ENCODE data around the gene ZNF750.

Gene ZNF750

GRCh38 chr17:82832881-82833475 lies 6.8 kb downstream of the ZNF750 start:
- in situ Hi-C loops (cut with HindIII; ENCODE audit: low sequenced_read_pairs) = no loop called here
- DNase-seq (ENCODE audit: low read depth, low spot score) = no peak
- TF ChIP-seq CTCF (IDR thresholded peaks at IDR 0.05; ENCODE audit: low read depth, low read length) = no peak
- H3K4me3 ChIP-seq (ENCODE audit: low read depth, low read length) = no peak overlapping the region

GRCh38 chr17:82832411-82832810 lies 7.4 kb downstream of the ZNF750 start:
- H3K4me3 ChIP-seq (ENCODE audit: low read depth, low read length) = no peak overlapping the region
- no peak for TF ChIP-seq CTCF (IDR thresholded peaks at IDR 0.05; ENCODE audit: low read depth, low read length)
- in situ Hi-C loops (cut with HindIII; ENCODE audit: low sequenced_read_pairs) = no loop called here

GRCh38 chr17:82831818-82832200 lies 8.0 kb downstream of the ZNF750 start:
- in situ Hi-C loops (cut with HindIII; ENCODE audit: low sequenced_read_pairs) = no loop called here
- TF ChIP-seq CTCF (IDR thresholded peaks at IDR 0.05; ENCODE audit: low read depth, low read length) = no peak

More at GRCh38 chr17:82832411-82832810, 7.4 kb downstream of the ZNF750 start:
- no peak for DNase-seq (ENCODE audit: low read depth, low spot score)

GRCh38 chr17:82831041-82831817 lies 8.6 kb downstream of the ZNF750 start:
- no peak overlapping the region for H3K4me3 ChIP-seq (ENCODE audit: low read depth, low read length)
- DNase-seq (ENCODE audit: low read depth, low spot score) = no peak
- no peak for TF ChIP-seq CTCF (IDR thresholded peaks at IDR 0.05; ENCODE audit: low read depth, low read length)
- in situ Hi-C loops (cut with HindIII; ENCODE audit: low sequenced_read_pairs) = no loop called here

More at GRCh38 chr17:82831818-82832200, 8.0 kb downstream of the ZNF750 start:
- DNase-seq (ENCODE audit: low read depth, low spot score) = no peak
- H3K4me3 ChIP-seq (ENCODE audit: low read depth, low read length) = no peak overlapping the region

- no peak for TF ChIP-seq CTCF (IDR thresholded peaks at IDR 0.05; ENCODE audit: low read depth, low read length)
- H3K4me3 ChIP-seq (ENCODE audit: low read depth, low read length) = no peak overlapping the region
- no peak for DNase-seq (ENCODE audit: low read depth, low spot score)
- in situ Hi-C loops (cut with HindIII; ENCODE audit: low sequenced_read_pairs) = no loop called here
Measured at GRCh38 chr17:82830249-82830661, 9.6 kb downstream of the ZNF750 start.

- in situ Hi-C loops (cut with HindIII; ENCODE audit: low sequenced_read_pairs) = no loop called here
- DNase-seq (ENCODE audit: low read depth, low spot score) = no peak
- no peak for TF ChIP-seq CTCF (IDR thresholded peaks at IDR 0.05; ENCODE audit: low read depth, low read length)
- no peak overlapping the region for H3K4me3 ChIP-seq (ENCODE audit: low read depth, low read length)
Measured at GRCh38 chr17:82828875-82829487, 10.8 kb downstream of the ZNF750 start.

All from astrocyte of the spinal cord (primary cell).